Embryonic facial prominence (tissue), 1 donor: ENCODE data around the gene SRC.

ENCODE experiments used
- DNase-seq: peaks from one replicate; pipeline ENCODE4 v3.0.0-alpha.2; 2016; ENCODE audit errors: extremely low spot score

SRC gene

DNA sequence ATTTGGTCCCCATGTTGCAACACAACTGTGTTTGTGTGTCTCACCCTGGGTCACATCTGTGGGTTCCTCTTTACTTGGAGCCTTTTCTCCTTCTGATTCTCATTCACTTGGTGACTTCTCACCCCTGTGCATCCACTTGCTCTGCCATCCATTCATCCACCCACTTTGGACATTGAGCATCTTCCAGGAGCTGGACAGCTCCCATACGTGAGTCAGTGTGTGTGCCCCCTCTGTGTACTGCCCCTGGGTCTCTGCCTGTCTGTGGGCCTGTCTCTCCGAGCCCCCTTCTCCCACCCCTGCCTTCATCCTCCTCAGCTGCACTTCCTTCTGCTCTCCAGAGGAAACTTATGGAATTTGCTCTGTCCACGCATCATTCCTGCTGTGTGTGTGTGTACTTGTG, 107.3 kb downstream of the SRC start:
- DNase-seq, result no peak

DNA sequence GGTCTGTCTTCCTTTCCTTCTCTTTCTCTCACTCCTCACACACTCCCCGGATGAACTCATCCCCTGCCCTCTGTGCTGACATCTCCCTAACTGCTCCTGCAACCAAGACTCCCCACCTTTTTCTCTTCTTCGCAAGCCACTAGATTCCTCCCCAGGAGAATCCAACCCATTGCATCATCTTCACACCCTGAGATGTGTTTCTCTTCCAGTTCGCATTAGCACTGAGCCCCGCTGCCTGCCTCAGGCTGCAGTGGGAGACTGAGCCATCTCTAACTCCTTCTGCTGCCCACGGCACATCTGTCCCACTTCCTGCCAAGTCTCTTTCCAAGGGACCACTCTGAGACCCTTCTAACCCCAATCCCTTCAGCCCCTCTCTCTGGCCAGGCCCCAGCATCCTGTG, 107.9 kb downstream of the SRC start:
- no peak for DNase-seq

DNA sequence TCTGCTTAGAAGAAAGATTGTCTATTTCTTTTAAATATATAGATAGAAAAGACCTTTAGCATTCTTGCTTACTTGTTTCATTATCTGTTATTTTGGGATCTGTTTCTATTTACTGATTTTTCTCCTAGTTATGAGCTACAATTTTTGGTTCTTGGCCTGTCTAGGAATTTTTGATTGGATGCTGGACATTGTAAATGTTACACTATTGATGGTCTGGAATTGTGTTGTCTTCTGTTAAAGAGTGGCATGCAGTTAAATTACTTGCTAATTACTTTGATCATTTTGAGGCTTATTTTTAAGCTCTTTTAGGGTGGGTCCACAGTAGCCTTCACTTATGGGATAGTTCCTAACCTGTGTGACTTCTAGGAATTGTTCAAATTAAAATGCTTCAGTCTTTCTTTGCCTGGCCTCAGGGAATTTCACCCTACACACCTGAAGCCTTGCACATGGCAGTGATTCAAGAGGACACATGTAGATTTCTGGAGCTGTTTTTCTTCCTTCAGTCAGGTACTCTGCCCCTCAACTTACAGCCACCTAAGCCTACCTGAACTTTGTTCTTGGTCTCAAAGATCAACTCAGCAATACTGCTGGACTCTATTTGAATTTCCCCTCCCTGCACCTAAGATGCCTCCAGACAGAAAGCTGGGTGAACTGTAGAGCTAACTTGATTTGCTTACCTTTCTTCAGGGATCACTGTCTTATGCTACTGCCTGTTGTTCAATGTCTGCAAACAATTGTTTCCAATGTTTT, 108.9 kb downstream of the SRC start:
- DNase-seq, result no peak
